CD4-positive, alpha-beta T cell treated with Interferon gamma for 1 hour (primary cell): ENCODE results near the gene VPS13D.
"Not testable (repeated sequence)": the region's sequence is repeated elsewhere in the genome, so short reads cannot be mapped to it uniquely, and the experiment has no call there.

Experiments used
- DNase-seq: peaks from one replicate; pipeline ENCODE4 v3.0.0-alpha.2; 2020

VPS13D gene

GRCh38 chr1:12294076-12294475 is 64.2 kb downstream of the VPS13D start:
- no peak for DNase-seq

- DNase-seq, result no peak
Measured at GRCh38 chr1:12296016-12296415, 66.2 kb downstream of the VPS13D start.

GRCh38 chr1:12296623-12297022 is 66.8 kb downstream of the VPS13D start:
- DNase-seq, result no peak

DNA sequence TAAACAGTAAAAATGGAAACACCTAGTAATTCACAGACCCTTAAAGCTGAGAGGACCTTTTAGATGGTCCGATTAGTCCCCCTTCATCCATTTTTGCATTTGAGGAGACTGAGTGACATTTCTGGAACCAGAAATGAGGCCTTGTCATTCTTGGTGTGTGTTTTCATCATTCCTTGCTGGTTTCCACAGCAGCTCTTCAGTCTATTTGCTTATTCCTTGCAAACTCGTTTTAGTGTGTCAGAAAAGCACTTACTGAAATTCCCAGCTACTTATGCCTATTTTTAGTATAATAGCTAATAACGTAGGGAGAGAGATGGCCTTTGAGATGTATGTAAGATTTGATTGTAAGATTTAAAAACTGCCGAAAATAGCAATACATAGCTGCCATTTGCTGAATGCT is 70.9 kb downstream of the VPS13D start:
- DNase-seq, result no peak

DNA sequence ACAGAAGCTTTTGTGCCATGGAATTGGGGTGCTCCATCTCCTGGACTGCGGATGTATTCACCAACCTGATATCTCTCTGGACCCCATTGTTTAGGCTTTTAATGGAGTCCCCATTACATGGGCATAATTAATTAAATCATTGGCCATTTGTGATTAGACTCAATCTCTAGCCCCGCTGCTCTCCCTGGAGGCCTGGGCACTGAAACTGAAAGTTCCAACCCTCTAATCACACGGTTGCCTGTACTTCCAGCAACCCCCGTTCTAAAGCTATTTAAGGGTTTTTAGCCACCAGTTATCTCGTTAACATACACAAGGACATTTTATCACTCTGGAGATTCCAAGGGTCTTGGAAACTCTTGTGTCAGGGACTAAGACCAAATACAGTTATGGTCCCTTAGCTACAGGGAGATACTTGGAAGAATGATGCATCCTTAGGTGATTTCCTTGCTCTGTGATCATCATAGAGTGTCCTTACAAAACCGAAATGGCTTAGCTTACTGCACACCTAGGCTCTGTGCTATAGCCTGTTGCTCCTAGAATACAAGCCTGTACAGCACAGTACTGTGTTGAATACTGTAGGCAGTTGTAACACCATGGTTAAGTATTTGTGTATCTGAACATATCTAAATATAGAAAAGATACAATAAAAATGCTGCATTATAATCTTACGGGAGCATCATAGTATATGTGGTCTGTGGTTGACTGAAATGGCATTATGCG is 71.8 kb downstream of the VPS13D start:
- no peak for DNase-seq

- no peak for DNase-seq
Measured at GRCh38 chr1:12302798-12303447, 73.1 kb downstream of the VPS13D start.

DNA sequence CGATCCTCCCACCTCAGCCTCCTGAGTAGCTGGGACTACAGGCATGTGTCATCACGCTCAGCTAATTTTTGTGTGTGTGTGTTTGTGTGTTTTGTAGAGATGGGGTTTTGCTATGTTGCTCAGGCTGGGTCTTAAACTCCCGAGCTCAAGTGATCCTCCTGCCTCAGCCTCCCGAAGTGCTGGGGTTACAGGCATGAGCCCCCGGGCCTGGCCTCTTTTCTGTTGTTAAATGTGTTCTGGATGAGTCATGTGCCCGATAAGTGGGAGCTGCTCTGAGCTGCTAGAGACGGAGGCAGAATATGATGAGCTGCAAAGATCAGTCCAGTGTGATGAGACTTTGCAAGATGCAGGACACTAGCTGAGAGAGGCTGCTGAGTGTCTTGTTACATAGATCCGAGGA is 75.5 kb downstream of the VPS13D start:
- no peak for DNase-seq

DNA sequence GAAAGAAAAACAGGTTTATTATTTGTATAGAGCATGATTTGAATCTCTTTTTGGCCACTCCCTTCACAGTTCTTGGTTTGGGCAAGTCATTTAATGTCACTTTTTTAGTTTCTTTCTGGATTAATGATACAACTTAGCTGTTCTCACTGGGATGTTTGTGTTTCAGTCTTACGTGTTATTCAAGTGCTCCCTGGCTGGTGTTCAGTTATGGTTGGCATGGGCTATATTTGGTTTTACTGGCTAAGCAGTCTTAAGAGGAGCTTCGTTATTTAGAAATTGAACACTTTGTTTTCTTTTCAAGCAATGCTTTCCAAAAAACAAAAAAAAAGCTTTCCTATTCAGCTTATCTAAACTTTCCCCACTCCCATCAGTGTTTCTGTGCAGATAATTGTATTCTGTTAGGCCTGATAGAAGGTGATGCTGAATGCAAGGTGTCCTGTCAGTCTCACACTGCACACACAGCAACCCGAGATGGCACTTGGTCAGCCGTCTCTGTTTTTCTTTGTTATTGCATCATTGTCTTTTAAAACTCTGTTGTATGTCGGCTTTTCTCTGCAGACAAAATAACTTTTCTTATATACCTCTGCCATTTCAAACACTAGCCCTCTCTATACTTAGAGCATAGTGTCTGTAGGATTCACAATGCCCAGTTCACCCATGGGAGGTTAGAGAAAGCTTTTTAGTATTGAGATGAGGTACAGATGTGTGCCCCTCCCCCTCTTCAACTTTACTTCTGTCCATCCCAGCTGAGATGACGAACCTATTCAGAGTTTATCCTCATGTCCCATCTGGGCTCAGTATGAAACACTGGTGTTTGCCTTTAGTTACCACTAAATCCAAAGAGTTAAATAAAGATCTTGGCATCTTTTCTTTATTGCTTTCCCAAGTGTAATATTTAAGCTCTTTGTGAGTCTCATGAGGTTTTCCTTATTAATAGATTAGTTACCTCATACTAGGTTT is 80.2 kb downstream of the VPS13D start:
- no peak for DNase-seq

- no peak for DNase-seq
Measured at GRCh38 chr1:12314333-12314903, 84.6 kb downstream of the VPS13D start.

- no peak for DNase-seq
Measured at GRCh38 chr1:12315146-12315545, 85.3 kb downstream of the VPS13D start.

DNA sequence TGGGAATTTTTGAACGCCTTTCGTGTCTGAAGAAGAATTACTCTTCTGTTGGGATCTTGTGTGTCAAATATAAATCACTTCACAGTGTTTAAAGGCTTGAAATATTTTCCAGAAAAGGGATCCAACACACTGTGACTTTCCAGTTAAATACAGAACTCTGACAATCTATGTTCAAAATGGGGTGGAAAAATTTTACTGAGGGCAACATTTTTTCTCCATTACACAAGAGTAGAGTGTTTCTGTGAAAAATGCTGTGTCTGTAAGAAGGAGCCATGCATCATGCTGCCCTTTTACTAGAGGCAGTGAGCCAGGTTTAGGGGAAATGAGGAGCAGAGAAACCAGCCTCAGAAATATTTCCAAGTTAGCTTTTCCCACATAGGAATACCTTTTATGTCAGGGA is 86.5 kb downstream of the VPS13D start:
- DNase-seq, result no peak

- DNase-seq, result no peak
Measured at GRCh38 chr1:12320486-12320885, 90.7 kb downstream of the VPS13D start.

GRCh38 chr1:12324423-12324822 is 94.6 kb downstream of the VPS13D start:
- DNase-seq, result no peak

DNA sequence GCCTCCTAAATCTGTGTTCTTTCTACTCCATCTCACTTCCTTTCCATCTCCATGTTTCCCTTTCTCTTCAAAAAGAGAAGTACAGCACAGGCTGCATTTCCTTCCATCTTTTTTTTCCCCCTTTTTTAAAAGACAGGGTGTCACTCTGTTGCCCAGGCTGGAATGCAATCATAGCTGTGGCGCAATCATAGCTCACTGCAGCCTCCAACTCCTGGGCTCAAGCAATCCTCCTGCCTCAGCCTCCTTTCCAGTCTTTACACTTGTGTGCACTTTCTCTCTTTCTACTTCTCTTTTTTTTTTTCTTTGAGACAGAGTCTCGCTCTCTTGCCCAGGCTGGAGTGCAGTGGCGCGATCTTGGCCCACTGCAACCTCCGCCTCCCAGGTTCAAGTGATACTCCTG is 95.1 kb downstream of the VPS13D start:
- not testable (repeated sequence) for DNase-seq

DNA sequence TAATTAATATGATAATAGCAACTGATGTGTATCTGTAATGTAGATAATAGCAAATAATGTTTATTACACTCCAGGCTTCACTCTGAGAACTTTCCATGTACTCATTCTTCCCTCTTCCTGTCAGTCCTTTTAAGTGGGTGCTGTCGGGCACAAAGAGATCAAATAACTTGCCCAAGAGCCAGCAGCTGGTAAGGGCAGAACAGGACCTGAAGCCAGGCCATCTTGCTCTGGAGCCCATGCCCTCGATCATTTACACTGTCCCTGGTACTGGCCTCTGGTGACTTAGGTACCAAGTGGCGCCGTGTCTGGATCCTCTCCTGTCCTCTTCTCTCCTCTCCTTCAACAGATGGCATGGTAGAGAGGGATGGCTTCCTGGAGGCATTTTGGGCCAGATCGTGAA is 97.2 kb downstream of the VPS13D start:
- no peak for DNase-seq

DNA sequence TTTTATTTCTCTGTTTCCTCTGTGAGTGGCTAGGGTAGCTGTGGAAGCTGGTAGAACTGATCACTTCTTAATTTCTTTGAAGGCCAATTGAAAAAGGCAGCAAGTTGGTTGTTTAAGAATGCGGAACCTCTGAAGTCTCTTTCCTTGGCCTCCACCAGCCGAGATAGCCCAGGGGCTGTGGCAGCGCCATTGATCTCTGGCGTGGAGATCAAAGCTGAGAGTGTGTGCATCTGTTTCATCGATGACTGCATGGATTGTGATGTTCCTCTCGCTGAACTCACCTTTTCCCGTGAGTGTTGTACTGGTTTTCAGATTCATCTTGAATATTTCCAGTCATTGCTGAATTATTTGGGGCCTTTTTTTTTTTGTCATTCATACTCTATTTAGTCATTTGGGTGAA is 97.7 kb downstream of the VPS13D start:
- no peak for DNase-seq

- DNase-seq, result no peak
Measured at GRCh38 chr1:12333036-12333785, 103.4 kb downstream of the VPS13D start.

DNA sequence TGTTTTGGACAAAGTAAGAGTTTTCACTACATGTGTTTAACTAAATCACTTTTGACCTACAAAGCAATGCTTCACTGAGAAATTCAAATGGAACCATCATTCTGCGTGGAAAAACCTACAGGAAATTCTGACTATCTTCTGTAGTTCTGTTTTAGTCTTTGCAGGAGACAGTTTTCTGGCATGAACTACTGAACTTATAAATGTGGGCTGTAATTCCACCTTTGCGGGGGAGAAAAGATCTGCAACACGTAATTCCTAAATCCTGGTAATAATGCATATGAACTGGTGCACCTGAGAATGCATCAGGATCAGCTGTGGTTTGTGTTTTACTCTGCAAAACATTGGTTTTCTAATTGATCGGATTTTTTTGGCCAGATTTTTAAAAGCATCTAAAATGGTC is 106.0 kb downstream of the VPS13D start:
- no peak for DNase-seq

GRCh38 chr1:12336413-12336812 is 106.6 kb downstream of the VPS13D start:
- no peak for DNase-seq

DNA sequence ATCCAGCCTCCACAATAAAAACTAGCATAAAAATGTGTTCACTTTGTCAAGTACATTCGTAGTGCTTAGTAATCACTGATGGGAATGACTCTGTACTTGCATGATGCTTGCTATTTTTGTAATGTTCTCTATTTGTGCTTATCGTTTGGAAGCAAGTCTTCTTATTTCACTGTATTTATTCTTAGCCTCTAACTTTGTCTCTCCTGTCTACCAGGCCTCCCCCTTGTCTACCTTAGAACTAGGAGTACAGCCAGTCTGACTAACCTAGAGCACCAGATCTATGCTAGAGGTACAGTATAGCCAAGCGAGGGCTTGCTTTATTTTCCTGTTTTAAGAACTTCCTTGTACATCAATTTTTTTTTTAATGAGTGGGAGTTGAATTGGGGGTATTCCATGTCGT is 108.2 kb downstream of the VPS13D start:
- no peak for DNase-seq

DNA sequence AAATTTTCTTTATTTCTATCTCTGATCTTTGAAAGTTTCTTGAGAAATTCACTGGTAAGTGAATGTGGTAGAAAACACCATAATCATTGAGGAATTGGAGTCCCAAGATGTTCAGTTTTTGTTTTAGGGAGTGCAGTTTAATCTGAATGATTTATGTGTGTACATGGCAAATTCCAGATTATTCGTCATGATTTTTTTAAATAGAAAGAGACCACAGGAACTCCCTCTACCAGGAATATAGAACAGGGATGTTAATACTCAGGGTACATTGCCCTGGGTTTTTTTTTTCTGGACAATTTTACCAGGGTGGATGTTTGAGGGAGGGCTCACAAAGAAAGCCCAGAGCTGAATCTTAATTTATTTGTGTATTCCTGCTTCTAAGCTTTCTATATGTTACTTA is 109.0 kb downstream of the VPS13D start:
- no peak for DNase-seq

GRCh38 chr1:12339396-12339795 is 109.6 kb downstream of the VPS13D start:
- no peak for DNase-seq
